OCI-M2 (cell line): Measurements from ENCODE around the gene GRB7.

ENCODE experiments used
- DNase-seq: peaks from one replicate; lab custom pipeline; 2025; ENCODE audit not compliant: unreplicated experiment; lab: John Stamatoyannopoulos, UW

The GRB7 gene

GRCh38 chr17:39765766-39766165 lies 28.0 kb downstream of the GRB7 start:
- no peak for DNase-seq

DNA sequence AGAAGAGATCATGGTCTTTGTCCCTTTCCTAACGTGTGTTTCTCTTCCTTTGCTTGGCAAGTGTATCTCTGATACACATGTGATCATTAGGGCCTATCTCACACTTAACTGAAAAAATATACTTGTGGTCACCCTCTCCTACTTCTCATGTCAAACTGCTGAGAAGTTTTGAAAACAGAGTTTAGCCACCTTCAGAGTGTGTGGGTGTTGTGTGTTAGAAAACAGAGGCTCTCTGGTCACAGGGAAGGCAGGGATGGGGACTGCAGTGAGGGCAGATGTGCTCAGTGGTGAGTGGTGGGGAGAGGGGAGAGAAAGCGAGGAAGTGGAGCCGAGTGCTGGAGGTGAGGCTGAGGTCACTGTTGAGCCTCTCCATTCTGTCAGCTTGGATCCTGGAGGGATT lies 29.4 kb downstream of the GRB7 start:
- DNase-seq, result no peak

DNA sequence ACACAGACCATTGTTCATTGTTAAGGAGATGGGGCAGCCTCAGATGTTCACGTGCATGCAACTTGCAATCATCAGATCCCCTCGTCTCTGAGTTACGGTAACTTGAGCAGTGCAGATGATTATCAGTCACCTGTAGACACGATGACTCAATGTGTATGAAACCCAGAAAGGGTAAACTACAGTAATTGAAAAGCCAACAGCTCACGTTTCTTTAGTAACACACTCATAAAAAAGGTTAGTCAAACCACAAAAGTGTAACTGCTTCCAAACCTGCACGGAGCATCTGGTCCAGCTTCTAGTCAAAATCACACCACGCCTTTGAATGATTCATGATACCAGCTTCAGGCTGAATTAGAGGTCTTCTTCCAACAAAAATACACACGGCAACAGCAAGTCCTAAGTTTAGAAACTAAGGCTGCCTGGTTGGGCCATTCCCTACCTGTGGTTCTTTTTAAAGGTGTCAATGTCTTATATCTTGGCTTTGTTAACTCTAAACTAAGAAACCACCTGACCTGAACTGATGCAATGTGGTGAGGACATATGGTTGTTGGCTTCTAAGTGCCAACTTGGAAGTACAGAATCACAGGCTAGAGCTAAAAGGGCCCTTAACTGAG lies 32.3 kb downstream of the GRB7 start:
- DNase-seq, result no peak

GRCh38 chr17:39772415-39772814 lies 34.7 kb downstream of the GRB7 start:
- no peak for DNase-seq

DNA sequence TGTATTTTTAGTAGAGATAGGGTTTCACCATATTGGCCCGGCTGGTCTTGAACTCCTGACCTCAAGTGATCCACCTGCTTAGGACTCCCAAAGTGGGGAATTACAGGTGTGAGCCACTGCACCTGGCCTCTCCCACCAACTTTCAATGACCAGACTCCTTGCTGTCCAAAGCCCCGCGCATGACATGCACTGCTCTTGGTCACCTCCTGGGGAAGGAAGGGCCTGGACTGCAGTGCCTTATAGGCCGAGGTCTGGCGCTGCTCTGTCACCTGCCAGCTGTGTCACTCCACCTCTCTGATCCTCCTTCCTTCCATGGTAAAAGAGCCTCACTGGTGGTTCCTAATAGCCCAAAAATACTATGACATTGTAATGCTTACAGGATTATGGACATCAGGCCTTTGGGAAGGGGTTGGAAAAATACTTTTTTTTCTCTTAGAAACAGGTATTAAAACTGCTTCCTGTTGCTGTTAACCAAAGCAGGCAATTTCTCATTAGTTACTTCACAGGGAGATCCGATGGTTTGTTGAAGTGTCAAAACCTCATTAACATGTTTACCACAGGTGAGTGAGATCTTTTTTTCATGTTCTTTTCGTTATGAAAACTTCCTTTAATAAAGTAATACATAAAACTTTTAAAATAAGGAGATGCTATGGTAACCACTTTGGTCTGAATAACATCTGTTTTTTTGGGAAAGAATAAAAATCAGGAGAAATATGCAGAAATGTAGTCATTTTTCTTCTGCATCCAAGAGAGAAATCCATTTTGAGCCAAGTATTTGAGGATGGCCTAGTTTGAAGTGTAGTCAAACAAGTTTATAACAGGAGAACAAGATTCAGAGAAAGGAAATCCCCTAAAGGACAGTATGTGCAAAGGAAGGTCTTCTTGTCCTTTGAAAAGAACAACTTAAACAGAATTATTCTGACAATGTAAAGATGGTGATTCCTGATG lies 35.5 kb downstream of the GRB7 start:
- DNase-seq, result no peak

- no peak for DNase-seq
These were observed 36.3 kb downstream of the GRB7 start for GRCh38 chr17:39774047-39774446.

DNA sequence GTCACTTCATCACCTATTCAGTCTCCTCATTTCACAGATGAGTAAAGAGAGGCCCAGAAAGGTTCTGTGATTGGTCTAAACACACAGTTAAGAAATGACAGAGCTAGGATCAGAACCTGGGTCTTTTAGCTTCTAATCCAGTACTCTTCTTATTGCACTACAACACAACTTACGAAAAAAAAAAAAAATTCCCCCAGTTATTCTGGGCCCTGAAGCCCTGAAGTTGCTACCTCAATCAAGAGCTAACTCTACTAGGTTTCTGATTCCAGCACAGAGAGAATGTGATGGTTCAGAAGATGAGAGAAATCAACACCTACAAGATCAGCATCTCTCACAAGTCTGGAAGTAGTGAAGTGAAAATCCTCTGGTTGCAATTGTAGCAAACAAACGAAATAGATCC lies 37.3 kb downstream of the GRB7 start:
- no peak for DNase-seq

GRCh38 chr17:39776252-39776651 lies 38.5 kb downstream of the GRB7 start:
- DNase-seq, result no peak

DNA sequence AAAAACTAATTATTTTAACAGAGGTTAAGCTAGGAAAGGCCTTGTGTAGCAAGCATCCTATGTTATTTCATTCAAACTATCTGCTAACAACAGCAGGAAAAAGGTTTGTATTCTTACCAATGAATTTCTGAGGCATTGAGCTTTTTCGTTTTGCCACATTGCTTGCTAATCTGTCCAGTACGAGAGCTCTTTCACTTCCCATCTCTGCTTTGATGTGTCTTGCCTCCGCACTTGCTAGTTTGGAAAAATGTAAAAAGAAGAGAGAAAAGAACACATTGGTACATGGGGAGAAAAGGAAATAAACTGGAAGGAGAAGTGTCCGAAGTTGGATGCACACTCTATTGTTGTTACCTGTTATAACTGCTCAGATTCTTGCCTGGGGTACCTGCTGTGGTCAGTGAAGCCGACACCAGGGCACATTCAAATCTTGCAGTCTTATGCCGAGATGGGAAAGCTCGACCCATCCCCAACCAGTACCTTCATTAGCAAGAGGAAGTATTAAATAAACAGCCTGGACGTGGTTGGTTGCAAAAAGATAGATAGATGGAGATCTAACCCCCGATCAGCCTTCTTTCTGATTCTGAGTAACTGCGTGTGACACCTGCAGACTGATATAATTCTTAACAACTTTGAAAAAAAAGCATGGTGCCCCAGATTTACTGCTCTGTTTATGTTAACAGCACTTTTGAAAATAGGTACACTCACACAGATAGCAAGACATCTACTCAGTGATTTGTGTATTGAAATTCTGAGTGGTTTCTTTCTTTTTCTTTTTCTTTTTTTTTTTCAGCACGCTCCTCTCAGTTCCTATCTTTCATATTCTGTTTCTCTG lies 40.0 kb downstream of the GRB7 start:
- no peak for DNase-seq

DNA sequence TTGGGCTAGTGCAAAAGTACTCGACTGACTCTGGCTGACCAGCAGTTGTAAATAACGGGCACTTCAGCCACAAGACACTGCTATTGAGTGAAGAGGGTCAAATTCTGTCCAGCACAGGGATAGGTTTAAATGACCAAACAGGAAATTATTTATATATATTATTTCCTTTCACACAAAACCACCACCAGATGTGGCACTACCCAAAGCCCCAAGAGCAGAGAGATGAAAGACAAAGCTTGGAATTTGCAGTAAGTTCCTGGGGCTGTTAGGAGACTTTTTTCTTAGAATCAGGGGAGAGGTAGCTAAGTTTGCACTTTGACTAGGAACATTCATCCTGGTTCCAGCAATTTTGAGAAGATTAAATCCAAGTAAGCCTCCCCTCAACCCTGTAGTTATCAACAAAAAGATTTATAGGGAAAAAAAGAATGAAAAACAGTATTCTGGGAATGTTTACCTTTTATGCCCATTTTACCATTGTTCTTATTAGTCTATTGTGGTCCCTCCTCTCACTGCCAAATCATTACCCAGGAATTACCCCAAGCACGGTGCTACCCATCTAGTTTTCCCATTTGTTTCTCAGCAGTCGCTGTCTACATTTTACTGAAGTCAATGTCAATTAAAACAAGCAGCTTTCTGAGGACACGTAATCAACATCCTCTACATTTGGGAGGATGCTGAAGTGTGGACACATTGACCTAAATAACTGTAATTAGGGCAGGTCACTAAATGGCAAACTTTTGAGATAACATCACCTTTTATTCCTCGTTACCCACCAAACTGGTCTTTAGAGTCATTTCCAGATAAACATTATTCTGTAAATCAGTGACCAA lies 43.5 kb downstream of the GRB7 start:
- no peak for DNase-seq

- no peak for DNase-seq
These were observed 44.1 kb downstream of the GRB7 start for GRCh38 chr17:39781861-39782213.

DNA sequence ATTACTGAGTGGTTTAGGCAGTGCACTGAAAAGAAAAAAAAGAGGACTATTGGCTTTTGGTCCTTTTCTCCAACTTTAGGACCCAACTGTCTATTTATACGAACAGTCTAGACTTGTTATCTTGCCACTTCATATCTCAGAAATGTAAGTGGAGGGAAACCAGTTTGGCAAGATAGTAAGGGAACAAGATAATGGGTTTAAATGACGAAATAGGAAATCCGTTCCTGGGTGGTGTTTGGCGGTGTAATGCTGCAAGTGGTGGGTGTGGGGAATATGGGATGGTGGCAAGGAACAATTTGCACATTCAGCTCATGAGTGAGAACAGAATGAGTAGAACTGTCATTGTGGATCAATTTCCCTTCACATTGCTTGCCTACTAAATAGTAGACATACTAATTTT lies 44.7 kb downstream of the GRB7 start:
- DNase-seq, result no peak

GRCh38 chr17:39782980-39783379 lies 45.2 kb downstream of the GRB7 start:
- no peak for DNase-seq

GRCh38 chr17:39787041-39787440 lies 49.3 kb downstream of the GRB7 start:
- DNase-seq, result no peak

DNA sequence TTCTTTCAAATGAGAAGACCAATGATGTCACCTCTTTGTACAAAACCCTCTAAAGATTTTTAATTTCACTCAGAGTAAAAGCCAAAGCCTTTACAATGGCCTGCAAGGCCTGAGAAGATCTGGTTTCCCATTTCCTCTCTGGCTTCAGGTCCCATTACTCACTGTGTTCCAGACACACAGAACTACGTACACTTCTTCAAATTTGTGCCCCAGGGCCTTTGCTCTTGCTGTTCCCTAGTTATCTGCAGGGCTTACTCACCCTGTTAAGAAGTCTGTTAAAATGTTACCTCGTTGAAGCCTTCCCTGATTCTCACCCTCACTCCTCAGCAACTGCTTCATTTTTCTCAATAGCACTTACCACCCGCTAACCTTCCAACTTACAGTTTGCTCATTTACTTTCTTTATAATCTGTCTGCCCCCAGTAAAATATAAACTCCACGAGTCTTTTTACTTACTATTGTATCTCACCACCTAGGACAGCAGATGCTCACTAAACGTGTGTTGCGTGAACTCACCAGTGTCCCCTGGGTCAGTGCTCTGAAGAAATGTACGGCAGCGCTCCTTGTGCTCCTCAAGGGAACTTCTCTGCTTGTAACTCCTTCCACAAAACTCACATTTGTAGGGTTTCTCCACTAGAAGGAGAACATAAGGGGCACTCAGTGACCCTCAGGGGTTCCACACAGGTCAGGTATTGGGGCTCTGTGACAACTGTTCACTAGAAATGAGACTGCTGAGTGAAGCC lies 50.2 kb downstream of the GRB7 start:
- no peak for DNase-seq

DNA sequence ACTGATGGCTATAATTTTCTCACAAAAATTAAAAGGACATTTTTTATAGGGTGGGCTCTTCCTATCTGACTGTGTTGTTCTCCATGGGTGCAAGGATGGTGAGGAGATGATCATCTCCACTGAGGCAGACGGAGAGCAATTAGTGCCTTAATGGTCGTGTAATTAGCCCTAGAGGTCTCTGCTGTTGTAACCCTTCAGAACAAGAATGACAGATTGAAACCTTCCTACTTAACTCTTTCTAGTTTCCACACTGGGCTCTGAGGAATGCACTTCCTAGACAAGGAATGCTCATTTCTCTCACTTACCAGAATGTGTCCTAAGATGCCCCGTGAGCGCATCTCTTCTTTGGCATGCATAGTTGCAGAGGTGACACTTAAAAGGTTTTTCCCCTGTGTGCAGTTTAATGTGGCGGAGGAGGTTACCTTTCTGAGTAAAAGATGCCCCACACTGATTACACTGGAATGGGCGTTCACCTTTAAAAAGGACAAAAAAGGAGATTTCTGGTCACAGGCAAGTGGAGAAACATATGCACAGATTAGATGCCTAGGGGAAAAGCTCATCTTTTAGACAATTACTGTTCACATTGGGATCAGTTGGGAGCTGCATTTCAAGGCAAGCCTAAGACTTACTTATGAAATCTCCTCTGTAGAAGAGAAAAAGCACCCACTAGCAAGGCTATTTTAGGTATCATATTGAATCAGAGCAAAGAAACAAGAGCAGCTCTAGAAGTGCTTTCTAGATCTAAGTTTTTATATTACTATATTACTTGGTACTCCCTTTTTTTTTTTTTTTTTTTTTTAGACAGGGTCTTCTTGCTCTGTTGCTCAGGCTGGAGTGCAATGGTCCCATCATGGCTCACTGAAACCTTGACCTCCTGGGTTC lies 53.6 kb downstream of the GRB7 start:
- DNase-seq, result no peak

DNA sequence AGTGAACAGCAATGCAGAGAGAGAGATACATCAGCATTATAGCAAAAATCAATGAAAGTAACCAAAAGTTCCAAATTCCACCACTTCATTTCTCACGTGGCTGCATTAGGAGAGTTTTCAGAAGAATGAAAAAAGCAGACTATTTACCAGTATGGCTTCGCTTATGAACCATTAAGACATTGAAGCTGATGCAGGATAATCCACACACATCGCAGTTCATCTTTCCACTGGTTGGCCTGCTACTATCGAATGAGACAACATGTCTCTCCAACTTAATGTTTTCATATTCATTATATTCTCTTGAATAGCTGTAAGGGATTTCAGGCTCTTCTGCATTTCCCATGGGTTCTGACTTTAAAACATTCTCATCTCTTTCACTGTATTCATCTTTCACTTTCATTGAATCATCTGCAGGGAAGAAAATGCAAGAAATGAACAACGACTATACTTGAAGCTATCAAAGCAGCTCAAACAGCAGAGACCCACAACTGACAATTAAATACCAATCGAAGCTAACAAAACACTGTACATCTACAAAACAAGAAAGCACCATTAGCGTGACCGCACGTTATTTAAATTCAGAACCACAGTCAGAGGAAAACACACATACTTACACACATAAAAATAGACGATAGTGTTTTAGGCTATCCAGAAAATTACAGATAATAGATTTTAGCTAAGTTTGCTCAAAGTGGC lies 54.9 kb downstream of the GRB7 start:
- DNase-seq, result no peak

DNA sequence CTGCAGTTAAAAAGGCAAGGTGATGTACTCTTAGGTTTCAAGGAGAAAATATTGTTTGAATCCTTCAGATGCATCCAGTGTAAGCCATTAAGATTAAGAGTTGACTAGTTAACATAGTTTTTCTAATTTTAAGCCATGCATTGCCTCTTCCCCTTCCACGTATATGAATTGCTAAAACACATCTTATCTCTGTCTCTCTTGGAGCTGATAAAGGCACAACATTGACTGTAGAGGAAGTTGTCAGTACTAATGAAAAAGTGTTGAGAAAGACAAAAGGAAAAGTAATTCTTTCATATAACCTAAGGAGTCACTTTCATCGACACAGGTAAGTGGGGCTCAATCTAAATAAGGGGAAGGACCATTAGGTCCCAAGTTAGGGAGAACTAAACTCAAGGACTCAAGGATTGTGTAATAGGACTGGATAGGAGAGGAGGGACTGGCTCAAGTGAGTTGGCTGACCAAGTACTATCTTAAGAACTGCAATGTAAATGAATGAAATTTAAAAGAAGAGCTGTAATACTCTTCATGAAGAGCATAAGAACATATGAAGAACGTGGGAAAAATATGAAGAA lies 55.6 kb downstream of the GRB7 start:
- no peak for DNase-seq
